Measurements from ENCODE around the gene VCL. TPM values are rescaled to one million over a fixed set of nuclear protein-coding genes. Genes with fewer than 3 reads are reported as not detected.

The VCL gene
- total and polyA plus RNA-seq, 9 of the 15 experiments (the other 6 are each of a cell fraction or from before 2014, with no cell fraction given), result 29.8 to 186 (median 76.4) TPM

GRCh38 chr10:74051736-74052342 lies 53.9 kb downstream of the VCL start (continued):
- TF ChIP-seq MNT (conservative IDR thresholded peaks at IDR 0.05) (no peak), SMAD2 (IDR thresholded peaks at IDR 0.05; ENCODE audit: low read depth, low read length) (no peak), SPI1 (IDR thresholded peaks at IDR 0.05; ENCODE audit: borderline replicate concordance, low read depth, low read length) (no peak), NKRF (IDR thresholded peaks at IDR 0.05; ENCODE audit: borderline replicate concordance) (no peak), YY1 (IDR thresholded peaks at IDR 0.05; ENCODE audit: borderline replicate concordance in 1 of 3, control insufficient read depth in 1 of 3, extremely low read depth in 1 of 3, insufficient read depth in 3 of 3, insufficient read length in 1 of 3, insufficient replicate concordance in 2 of 3, low read depth in 1 of 3, low read length in 2 of 3) (no peak), EHMT2 (IDR thresholded peaks at IDR 0.05) (peak; percentile 59), FOXA3 (CRISPR knock-in tag; conservative IDR thresholded peaks at IDR 0.05 in 1 of 2, IDR thresholded peaks at IDR 0.05 in 1 of 2) (no peak), SRSF7 (optimal IDR thresholded peaks at IDR 0.05; ENCODE audit: low read depth, low read length) (no peak), ZHX1 (conservative IDR thresholded peaks at IDR 0.05; ENCODE audit: low read length) (no peak), ZNF282 (CRISPR knock-in tag; IDR thresholded peaks at IDR 0.05) (no peak), RCOR1 (IDR thresholded peaks at IDR 0.05; ENCODE audit: borderline replicate concordance in 1 of 2, low read depth in 2 of 2, low read length in 2 of 2) (no peak), MLLT1 (IDR thresholded peaks at IDR 0.05) (peak in 1 of 2 experiments; percentile 90; a peak in 1 of 4 replicates), ZNF696 (CRISPR knock-in tag; conservative IDR thresholded peaks at IDR 0.05) (no peak), TSC22D4 (tag; IDR thresholded peaks at IDR 0.05) (no peak), CTCF (IDR thresholded peaks at IDR 0.05 in 2 of 3, conservative IDR thresholded peaks at IDR 0.05 in 1 of 3; ENCODE audit: insufficient read depth in 2 of 3, low read depth in 1 of 3, low read length in 3 of 3) (no peak), MYC (IDR thresholded peaks at IDR 0.05; ENCODE audit: low read depth, low read length) (no peak), MYC (CRISPR knock-in tag; IDR thresholded peaks at IDR 0.05; ENCODE audit: borderline replicate concordance, low read depth) (no peak)

Measured in K562 (cell line).